Fibroblast of lung (primary cell): ENCODE data around the gene DR1.

ENCODE experiments used
- CTCF ChIP-seq, 2 donors: IDR thresholded peaks in 1 of 2; conservative IDR thresholded peaks in 1 of 2; 1 replicate in 1 of 2; 2 replicates in 1 of 2; pipeline ENCODE4 v1.5.1; 2011 to 2012; ENCODE audit warnings: low read length in 2 of 2, control low read depth in 1 of 2, inconsistent platforms in 1 of 2, low read depth in 1 of 2, mild to moderate bottlenecking in 1 of 2
- EZH2 ChIP-seq: IDR thresholded peaks from 2 replicates; pipeline ENCODE4 v1.5.1; 2012; ENCODE audit warnings: low read length, control low read depth, mild to moderate bottlenecking; ENCODE audit errors: missing control alignments

GRCh38 chr1:93346421-93346993, 800 bp downstream of the DR1 start:
- TF ChIP-seq CTCF (conservative IDR thresholded peaks at IDR 0.05 in 1 of 2, IDR thresholded peaks at IDR 0.05 in 1 of 2; ENCODE audit: low read depth in 1 of 2, low read length in 2 of 2) (no peak), EZH2 (no peak)
